Measurements from ENCODE around the gene FRMPD2.

GRCh38 chr10:48243487-48243886, 31.0 kb downstream of the FRMPD2 start:
- TF ChIP-seq, protein P1, sequence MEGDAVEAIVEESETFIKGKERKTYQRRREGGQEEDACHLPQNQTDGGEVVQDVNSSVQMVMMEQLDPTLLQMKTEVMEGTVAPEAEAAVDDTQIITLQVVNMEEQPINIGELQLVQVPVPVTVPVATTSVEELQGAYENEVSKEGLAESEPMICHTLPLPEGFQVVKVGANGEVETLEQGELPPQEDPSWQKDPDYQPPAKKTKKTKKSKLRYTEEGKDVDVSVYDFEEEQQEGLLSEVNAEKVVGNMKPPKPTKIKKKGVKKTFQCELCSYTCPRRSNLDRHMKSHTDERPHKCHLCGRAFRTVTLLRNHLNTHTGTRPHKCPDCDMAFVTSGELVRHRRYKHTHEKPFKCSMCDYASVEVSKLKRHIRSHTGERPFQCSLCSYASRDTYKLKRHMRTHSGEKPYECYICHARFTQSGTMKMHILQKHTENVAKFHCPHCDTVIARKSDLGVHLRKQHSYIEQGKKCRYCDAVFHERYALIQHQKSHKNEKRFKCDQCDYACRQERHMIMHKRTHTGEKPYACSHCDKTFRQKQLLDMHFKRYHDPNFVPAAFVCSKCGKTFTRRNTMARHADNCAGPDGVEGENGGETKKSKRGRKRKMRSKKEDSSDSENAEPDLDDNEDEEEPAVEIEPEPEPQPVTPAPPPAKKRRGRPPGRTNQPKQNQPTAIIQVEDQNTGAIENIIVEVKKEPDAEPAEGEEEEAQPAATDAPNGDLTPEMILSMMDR (IDR thresholded peaks at IDR 0.05): no peak
- TF ChIP-seq POLR2A (IDR thresholded peaks at IDR 0.05): no peak

Measured in adrenal gland (tissue), 5 donors.